Panc1 (cell line): Measurements from ENCODE around the gene SMAD6. TPM values are rescaled to one million over a fixed set of nuclear protein-coding genes. Genes with fewer than 3 reads are reported as not detected.
A peak's percentile ranks its signal among the peaks of the same experiment; 100 is the strongest.

Source experiments
- ATAC-seq: fragments of 200-7000 bp; cut with Tn5 transposase; 2 replicates; pipeline ENCODE4 v1.9.1; 2020; ENCODE audit warnings: mild to moderate bottlenecking, moderate library complexity
- BruUV-seq: library from RNA; stranded (reverse); fragments of 400-500 nt; replicated peaks from 2 replicates; lab custom pipeline; 2021; lab: Mats Ljungman, UMichigan
- CTCF ChIA-PET: fragments of 300-600 bp; sonication (Branson Sonifier 250); formaldehyde crosslinking; loops from one replicate; lab custom pipeline; 2022; ENCODE audit warnings: antibody characterized with exemption; lab: Charles Lee
- POLR2A ChIA-PET: fragments of 300-600 bp; sonication (Branson Sonifier 250); formaldehyde crosslinking; loops from one replicate; lab custom pipeline; 2022; ENCODE audit warnings: antibody characterized with exemption; lab: Charles Lee
- DNase-seq: peaks from one replicate; pipeline ENCODE4 v3.0.0-alpha.2; 2010; ENCODE audit warnings: low read depth, low spot score
- H3K27ac ChIP-seq: 2 replicates; pipeline ENCODE4 v1.5.1; 2011; ENCODE audit warnings: mild to moderate bottlenecking, low read length, inconsistent platforms
- H3K27me3 ChIP-seq: fragments of 200-500 bp; sonication (Bioruptor generic); 2 replicates; pipeline ENCODE4 v1.6.0; 2014; ENCODE audit warnings: low read length, inconsistent platforms; ENCODE audit not compliant: control insufficient read depth, insufficient read depth
- H3K36me3 ChIP-seq: fragments of 200-500 bp; sonication (Bioruptor generic); 2 replicates; pipeline ENCODE4 v1.5.1; 2014; ENCODE audit warnings: inconsistent platforms, mild to moderate bottlenecking, low read length, moderate library complexity; ENCODE audit not compliant: control insufficient read depth, insufficient read depth
- H3K4me1 ChIP-seq: 2 replicates; pipeline ENCODE4 v1.5.1; 2011; ENCODE audit warnings: inconsistent platforms, mild to moderate bottlenecking, low read length, moderate library complexity; ENCODE audit not compliant: control insufficient read depth, insufficient read depth
- H3K4me3 ChIP-seq, 2 experiments: 2 replicates each; pipeline ENCODE4 v1.5.1; 2011 to 2012; ENCODE audit warnings: low read depth in 2 of 2, low read length in 2 of 2, mild to moderate bottlenecking in 2 of 2, inconsistent platforms in 1 of 2, moderate library complexity in 1 of 2
- H3K9me3 ChIP-seq: fragments of 200-500 bp; sonication (Bioruptor generic); 2 replicates; pipeline ENCODE4 v1.5.1; 2014; ENCODE audit warnings: low read depth, mild to moderate bottlenecking, inconsistent platforms, low read length, moderate library complexity; ENCODE audit not compliant: control insufficient read depth, insufficient read depth
- CTCF ChIP-seq: fragments of 450-650 bp; IDR thresholded peaks from 2 replicates; pipeline ENCODE4 v1.5.1; 2017; ENCODE audit warnings: mild to moderate bottlenecking
- POLR2AphosphoS5 ChIP-seq: IDR thresholded peaks from 2 replicates; pipeline ENCODE4 v1.6.1; 2012; ENCODE audit warnings: mild to moderate bottlenecking, low read depth, low read length, moderate library complexity
- REST ChIP-seq, 2 experiments: IDR thresholded peaks; 2 replicates each; pipeline ENCODE4 v1.6.1; 2011 to 2012; ENCODE audit warnings: low read depth in 2 of 2, control low read depth in 1 of 2, low read length in 1 of 2, mild to moderate bottlenecking in 1 of 2, moderate library complexity in 1 of 2; ENCODE audit not compliant: insufficient read depth in 1 of 2
- SIN3A ChIP-seq: IDR thresholded peaks from 2 replicates; pipeline ENCODE4 v1.6.1; 2012; ENCODE audit warnings: low read depth, mild to moderate bottlenecking, low read length, moderate library complexity, borderline replicate concordance; ENCODE audit not compliant: insufficient read depth
- TCF7L2 ChIP-seq: IDR thresholded peaks from 2 replicates; pipeline ENCODE4 v1.6.1; 2011; ENCODE audit warnings: mild to moderate bottlenecking, low read depth, low read length, inconsistent platforms
- in situ Hi-C: cut with HindIII; loops from 2 replicates; pipeline ENCODE4 v1.10.0; 2016; ENCODE audit warnings: low sequenced_read_pairs, low pct_unique_long_range_greater_than_20kb
- intact Hi-C: fragments of 100-400 bp; cut with micrococcal nuclease; formaldehyde crosslinking; loops from one replicate; pipeline ENCODE4 v1.10.0; 2022; ENCODE audit not compliant: unreplicated experiment
- total RNA-seq: library from RNA; stranded (reverse); gene quantifications from one replicate; pipeline ENCODE4 v1.2.1, GENCODE V29; 2021; ENCODE audit not compliant: unreplicated experiment

SMAD6 gene
- total RNA-seq, 1 experiment from 2014 or later = 45.9 TPM

GRCh38 chr15:66716656-66717020, 14.6 kb downstream of the SMAD6 start:
- ChIA-PET POLR2A (no interaction called here), CTCF (no interaction called here)
- DNase-seq (no peak), ATAC-seq (no peak)
- in situ Hi-C loops = no loop called here
- Histone ChIP-seq H3K4me1 (peaks cover 53% of the 10 kb centered on the region), H3K4me3 (no peak overlapping the region), H3K27ac (peak overlapping the region; percentile 24; the same call in 1 of the 2 replicates), H3K9me3 (no peaks in the 10 kb centered on the region), H3K27me3 (no peaks in the 10 kb centered on the region), H3K36me3 (peaks cover 4% of the 10 kb centered on the region; the same call in 1 of the 2 replicates)
- intact Hi-C loops = no loop called here
- TF ChIP-seq CTCF = no peak
- no peak for TF ChIP-seq REST (IDR thresholded peaks at IDR 0.05; ENCODE audit: insufficient read depth in 1 of 2, low read depth in 2 of 2, low read length in 1 of 2)
- no peak for TF ChIP-seq POLR2AphosphoS5
- no peak for TF ChIP-seq TCF7L2
- no peak for TF ChIP-seq SIN3A
- BruUV-seq = no TSS peak

GRCh38 chr15:66718220-66718988, 16.4 kb downstream of the SMAD6 start:
- peaks cover 63% of the 10 kb centered on the region for H3K4me1 ChIP-seq
- POLR2A ChIA-PET = no interaction called here
- intact Hi-C loops (no loop called here), in situ Hi-C loops (no loop called here)
- CTCF ChIA-PET = no interaction called here
- H3K27me3 ChIP-seq = no peaks in the 10 kb centered on the region
- no peak overlapping the region for H3K4me3 ChIP-seq
- peaks cover 4% of the 10 kb centered on the region; the same call in 1 of the 2 replicates for H3K36me3 ChIP-seq
- H3K27ac ChIP-seq = peak overlapping the region; percentile 62; the same call in 1 of the 2 replicates
- DNase-seq = no peak
- no peak for ATAC-seq
- no peak for TF ChIP-seq CTCF
- TF ChIP-seq REST (IDR thresholded peaks at IDR 0.05; ENCODE audit: insufficient read depth in 1 of 2, low read depth in 2 of 2, low read length in 1 of 2) = no peak
- no peak for TF ChIP-seq SIN3A
- no peak for TF ChIP-seq TCF7L2
- TF ChIP-seq POLR2AphosphoS5 = no peak
- no peaks in the 10 kb centered on the region for H3K9me3 ChIP-seq
- no TSS peak for BruUV-seq
